GM18907 (cell line): ENCODE data around the gene TOPORS.
A peak's percentile ranks its signal among the peaks of the same experiment; 100 is the strongest.

Experiments used
- ATAC-seq: cut with Tn5 transposase; IDR thresholded peaks from one replicate; pipeline ENCODE4 v1.9.1; 2021; ENCODE audit warnings: mild to moderate bottlenecking, moderate library complexity; ENCODE audit not compliant: unreplicated experiment

The TOPORS gene

GRCh38 chr9:32508728-32509127, 43.7 kb downstream of the TOPORS start:
- ATAC-seq = no peak

GRCh38 chr9:32503008-32503407, 49.4 kb downstream of the TOPORS start:
- no peak for ATAC-seq

GRCh38 chr9:32502464-32502863, 49.9 kb downstream of the TOPORS start:
- no peak for ATAC-seq

GRCh38 chr9:32501868-32502267, 50.5 kb downstream of the TOPORS start:
- ATAC-seq = no peak

- peak; percentile 72 for ATAC-seq
Measured at GRCh38 chr9:32500768-32501167, 51.6 kb downstream of the TOPORS start.

- no peak for ATAC-seq
Measured at GRCh38 chr9:32497921-32498320, 54.5 kb downstream of the TOPORS start.

GRCh38 chr9:32490601-32491000, 61.8 kb downstream of the TOPORS start:
- ATAC-seq = no peak
